ENCODE measurements around the gene UAP1L1.

Gene UAP1L1

DNA sequence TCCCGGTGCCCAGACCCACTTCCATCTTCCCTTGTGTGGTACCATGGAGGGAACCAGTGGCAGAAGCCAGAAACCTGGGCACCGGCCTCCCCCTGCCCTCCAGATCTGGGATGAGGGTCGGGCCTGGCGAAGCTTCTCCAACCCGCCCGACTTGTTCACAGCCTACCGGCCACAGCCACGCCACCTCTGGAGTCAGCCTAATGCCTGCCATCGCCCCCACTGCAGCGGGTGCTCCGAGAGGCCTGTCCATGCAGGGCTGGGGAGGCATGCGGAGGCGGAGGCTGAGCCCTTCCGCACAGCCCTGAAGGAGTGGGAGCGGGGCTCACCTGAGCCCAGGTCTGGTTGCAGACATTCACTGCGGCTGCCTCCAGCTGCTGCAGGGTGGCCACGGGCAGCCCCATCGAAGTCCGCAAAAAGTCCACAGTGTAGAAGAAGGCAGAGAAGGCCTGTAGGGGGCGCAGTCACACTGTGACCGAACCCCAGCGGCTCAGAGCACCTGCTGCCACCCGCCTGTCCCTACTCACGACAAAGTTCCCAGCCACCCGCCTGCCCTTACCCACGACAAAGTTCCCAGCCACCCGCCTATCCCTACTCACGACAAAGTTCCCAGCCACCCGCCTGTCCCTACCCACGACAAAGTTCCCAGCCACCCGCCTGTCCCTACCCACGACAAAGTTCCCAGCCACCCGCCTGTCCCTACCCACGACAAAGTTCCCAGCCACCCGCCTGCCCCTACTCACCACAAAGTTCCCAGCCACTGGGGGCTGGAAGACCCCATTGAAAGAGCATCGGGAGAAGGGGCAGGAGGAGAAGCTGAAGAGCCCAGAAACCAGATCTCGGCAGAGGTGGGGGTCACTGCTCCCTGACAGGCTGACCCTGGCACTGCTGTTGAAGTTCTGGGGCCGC lies 27.5 kb upstream of the UAP1L1 start:
- no peaks in the 10 kb centered on the region for H3K9me3 Mint-ChIP-seq (ENCODE audit: low read depth)
- peaks cover 6% of the 10 kb centered on the region for H3K27me3 Mint-ChIP-seq
- H3K4me1 Mint-ChIP-seq (ENCODE audit: low read depth): peaks cover 7% of the 10 kb centered on the region
- H3K4me3 Mint-ChIP-seq: no peak overlapping the region
- H3K36me3 Mint-ChIP-seq: no peaks in the 10 kb centered on the region
- no peak overlapping the region for H3K27ac Mint-ChIP-seq

DNA sequence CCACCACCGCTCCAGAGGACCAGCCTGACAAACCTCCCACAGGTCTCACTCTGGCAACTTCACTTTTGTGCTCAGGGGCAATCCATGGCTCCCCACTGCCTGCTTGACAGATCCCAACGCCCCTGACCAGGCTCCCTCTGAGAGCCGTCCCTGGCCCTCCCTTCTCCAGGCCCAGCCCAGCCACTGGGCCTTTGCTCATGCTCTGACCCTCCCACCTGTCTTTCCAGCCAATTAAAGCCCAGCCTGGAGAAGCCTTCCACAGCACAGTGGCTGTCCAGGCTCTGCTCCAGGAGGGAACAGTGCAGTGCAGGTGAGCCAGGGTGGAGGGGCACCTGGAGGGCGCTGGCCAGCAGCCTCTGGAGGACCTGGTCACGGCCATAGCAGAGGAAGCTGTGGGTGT lies 26.7 kb upstream of the UAP1L1 start:
- H3K4me1 Mint-ChIP-seq (ENCODE audit: low read depth): peaks cover 3% of the 10 kb centered on the region
- H3K27me3 Mint-ChIP-seq: peaks cover 5% of the 10 kb centered on the region
- H3K4me3 Mint-ChIP-seq: no peak overlapping the region

DNA sequence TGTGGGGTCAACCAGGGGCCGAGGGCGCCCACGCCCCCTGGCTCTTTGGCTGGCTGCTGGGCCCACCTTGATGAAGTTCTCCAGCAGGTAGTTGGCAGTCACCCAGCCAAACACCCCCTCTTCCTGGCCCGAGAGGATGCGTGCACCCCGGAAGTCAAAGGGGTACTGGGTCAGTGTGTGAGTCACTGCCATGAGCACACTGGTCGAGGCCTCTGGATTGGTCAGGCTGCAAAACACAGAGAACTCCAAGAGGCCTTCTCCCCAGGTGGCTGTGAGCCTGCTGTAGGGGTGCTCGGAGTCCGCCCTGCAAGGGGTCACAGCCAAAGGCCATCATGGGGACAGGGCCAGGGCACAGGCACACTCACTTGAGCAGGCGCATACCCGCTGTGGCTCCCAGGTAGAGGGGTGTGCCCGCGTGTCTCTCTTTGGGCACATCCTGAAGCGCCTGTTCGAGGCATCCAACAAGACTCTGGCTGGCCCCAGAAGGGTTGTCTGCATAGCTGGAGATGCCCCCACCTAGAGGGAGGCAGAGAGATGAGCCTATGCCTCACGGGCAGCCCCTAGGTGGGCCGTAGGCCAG lies 26.1 kb upstream of the UAP1L1 start:
- no peaks in the 10 kb centered on the region for H3K36me3 Mint-ChIP-seq
- no peak overlapping the region for H3K27ac Mint-ChIP-seq
- H3K4me1 Mint-ChIP-seq (ENCODE audit: low read depth): peaks cover 3% of the 10 kb centered on the region
- H3K4me3 Mint-ChIP-seq: no peak overlapping the region
- H3K27me3 Mint-ChIP-seq: peaks cover 5% of the 10 kb centered on the region
- no peaks in the 10 kb centered on the region for H3K9me3 Mint-ChIP-seq (ENCODE audit: low read depth)

More for the DNA sequence above, 26.7 kb upstream of the UAP1L1 start:
- Mint-ChIP-seq H3K9me3 (ENCODE audit: low read depth) (no peaks in the 10 kb centered on the region), H3K36me3 (no peaks in the 10 kb centered on the region), H3K27ac (no peak overlapping the region)

DNA sequence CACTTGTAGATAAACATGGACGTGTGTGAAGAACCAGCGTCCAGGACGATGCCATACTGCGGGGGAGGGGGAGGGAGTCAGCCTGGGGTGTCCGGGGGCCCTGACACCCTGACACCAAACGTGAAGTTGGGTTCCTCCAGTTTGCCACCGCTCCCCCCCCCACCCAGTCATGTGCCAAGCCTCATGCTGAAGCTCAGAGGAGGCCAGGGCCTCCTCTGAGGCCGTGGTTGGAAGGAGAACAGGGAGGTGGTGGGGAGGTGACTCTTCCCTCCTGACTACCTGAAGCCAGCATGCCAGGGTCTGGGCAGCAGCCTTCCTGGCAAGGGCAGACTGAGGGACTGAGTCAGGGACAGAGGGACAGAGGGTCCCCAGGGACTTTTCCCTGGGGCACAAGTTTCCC lies 25.0 kb upstream of the UAP1L1 start:
- Mint-ChIP-seq H3K9me3 (ENCODE audit: low read depth) (no peaks in the 10 kb centered on the region), H3K4me3 (no peak overlapping the region), H3K36me3 (no peaks in the 10 kb centered on the region), H3K4me1 (ENCODE audit: low read depth) (no peaks in the 10 kb centered on the region), H3K27me3 (peaks cover 5% of the 10 kb centered on the region), H3K27ac (no peak overlapping the region)

- no peaks in the 10 kb centered on the region for H3K36me3 Mint-ChIP-seq
- no peak overlapping the region for H3K4me3 Mint-ChIP-seq
- H3K9me3 Mint-ChIP-seq (ENCODE audit: low read depth): no peaks in the 10 kb centered on the region
- H3K27me3 Mint-ChIP-seq: peaks cover 5% of the 10 kb centered on the region
- H3K27ac Mint-ChIP-seq: no peak overlapping the region
- H3K4me1 Mint-ChIP-seq (ENCODE audit: low read depth): no peaks in the 10 kb centered on the region
Measured at GRCh38 chr9:137052998-137053943, 24.0 kb upstream of the UAP1L1 start.

DNA sequence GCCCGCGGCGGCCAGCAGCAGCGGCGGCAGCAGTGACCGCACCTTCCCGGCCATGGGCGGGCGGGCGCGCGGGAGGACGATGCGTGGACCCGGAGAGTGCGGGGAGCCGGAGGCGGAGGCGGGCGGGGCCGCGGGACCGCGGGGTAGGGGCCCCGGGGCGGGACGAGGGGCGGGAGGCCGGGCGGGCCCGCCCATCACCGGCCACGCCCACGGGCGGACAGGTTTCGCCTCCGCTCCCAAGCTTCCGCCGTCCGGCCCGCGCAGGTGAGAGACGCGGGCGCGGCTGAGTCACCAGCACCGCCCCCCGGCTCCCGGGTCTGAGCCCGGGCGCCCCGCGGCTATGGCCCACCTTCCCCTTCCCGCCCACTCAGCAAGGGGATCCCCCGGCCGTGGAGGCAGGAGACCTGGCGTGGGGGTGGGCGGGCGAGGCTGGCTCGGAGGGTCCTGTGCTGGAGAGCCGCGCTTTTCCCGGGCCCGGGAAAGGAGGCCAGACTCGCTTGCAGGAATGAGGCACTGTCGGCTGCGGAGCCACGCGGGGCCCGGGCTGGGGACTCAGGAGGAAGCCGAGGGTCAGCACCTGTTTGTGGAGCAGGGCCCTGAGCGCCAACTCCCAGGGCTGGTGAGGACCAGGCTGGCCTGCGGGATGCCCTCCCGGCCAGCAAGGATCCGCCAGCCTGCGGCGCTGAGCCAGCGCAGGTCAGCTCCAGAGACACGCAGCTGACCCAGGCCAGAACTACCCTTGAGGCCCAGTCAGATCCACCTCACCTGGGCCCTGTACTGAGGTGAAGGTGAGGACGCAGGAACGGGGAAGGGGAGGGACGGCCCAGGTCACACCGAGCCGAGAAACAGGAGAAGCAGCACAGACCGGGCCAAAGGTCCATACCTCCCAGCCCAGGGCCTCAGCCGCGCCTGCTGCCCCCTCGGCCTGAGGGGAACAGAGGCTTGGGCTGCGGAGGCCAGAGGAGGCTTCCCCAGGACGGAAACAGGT lies 23.1 kb upstream of the UAP1L1 start, which contains the start of gene ENTPD2:
Gene ENTPD2 (minus strand): TSS at position 118 of the 988 bp plus-strand sequence. CDS start 64 bp downstream, at position 54.
- peaks cover 5% of the 10 kb centered on the region for H3K27me3 Mint-ChIP-seq
- no peak within 1 kb of the TSS for H3K4me3 Mint-ChIP-seq

GRCh38 chr9:137054932-137055384 lies 22.4 kb upstream of the UAP1L1 start:
- H3K27ac Mint-ChIP-seq: no peak overlapping the region
- H3K4me3 Mint-ChIP-seq: no peak overlapping the region
- no peaks in the 10 kb centered on the region for H3K4me1 Mint-ChIP-seq (ENCODE audit: low read depth)
- no peaks in the 10 kb centered on the region for H3K9me3 Mint-ChIP-seq (ENCODE audit: low read depth)
- H3K27me3 Mint-ChIP-seq: peaks cover 2% of the 10 kb centered on the region
- H3K36me3 Mint-ChIP-seq: no peaks in the 10 kb centered on the region

More for the DNA sequence above, 23.1 kb upstream of the UAP1L1 start, which contains the start of gene ENTPD2:
- Mint-ChIP-seq H3K4me1 (ENCODE audit: low read depth) (no peaks in the 10 kb centered on the region), H3K27ac (no peak within 1 kb of the TSS), H3K9me3 (ENCODE audit: low read depth) (no peaks in the 10 kb centered on the region), H3K36me3 (no peaks in the 10 kb centered on the region)

DNA sequence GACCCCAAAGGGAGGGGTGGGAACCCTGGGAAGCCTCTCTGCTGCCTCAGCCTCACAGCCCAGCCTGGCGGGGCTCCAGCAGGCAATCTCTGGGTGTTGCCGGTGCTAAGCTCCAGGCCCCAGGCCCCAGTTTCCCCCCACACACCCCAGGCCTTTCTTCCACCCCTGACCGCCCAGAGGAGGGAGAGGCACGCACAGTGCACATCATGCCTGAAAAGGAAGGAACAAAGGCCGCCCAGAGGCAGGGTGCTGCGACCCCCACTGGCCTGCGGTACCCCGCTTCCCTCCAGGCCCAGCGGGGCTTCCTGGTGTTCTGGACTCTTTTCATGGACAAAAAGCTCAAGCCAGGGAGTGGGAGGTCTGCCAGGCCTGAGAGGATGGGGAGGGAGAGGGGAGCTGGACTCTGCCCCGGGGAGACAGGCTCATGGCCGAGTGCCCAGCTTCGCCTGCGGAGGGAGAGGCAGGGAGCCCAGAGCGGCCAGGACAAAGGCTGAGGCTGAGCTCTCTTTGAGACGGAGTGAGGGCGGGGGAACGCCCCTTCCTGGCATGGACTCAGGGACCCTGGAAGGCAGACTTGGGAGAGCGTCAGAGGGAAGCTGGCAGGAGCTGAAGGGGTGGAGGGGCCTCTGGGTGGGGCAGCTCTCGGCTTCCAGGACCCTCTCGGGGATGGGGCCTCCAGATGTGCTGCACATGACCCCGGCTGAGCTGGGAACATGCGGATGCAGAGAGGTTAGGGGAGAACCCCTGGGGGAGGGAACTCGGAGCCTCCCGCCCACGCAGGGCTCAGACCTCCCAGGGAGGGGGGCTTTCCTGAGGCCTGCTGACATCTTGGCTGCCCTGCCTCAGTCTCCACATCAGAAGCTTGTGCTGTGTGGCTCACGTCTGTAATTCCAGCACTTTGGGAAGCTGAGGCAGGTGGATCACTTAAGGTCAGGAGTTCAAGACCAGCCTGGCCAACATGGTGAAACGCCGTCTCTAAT lies 21.6 kb upstream of the UAP1L1 start:
- Mint-ChIP-seq H3K4me3 (no peak overlapping the region), H3K9me3 (ENCODE audit: low read depth) (no peaks in the 10 kb centered on the region)

GRCh38 chr9:137056739-137057415 lies 20.4 kb upstream of the UAP1L1 start:
- H3K36me3 Mint-ChIP-seq: no peaks in the 10 kb centered on the region
- no peaks in the 10 kb centered on the region for H3K4me1 Mint-ChIP-seq (ENCODE audit: low read depth)
- H3K4me3 Mint-ChIP-seq: no peak overlapping the region
- H3K27ac Mint-ChIP-seq: no peak overlapping the region
- no peaks in the 10 kb centered on the region for H3K9me3 Mint-ChIP-seq (ENCODE audit: low read depth)
- H3K27me3 Mint-ChIP-seq: peaks cover 2% of the 10 kb centered on the region

More for the DNA sequence above, 21.6 kb upstream of the UAP1L1 start:
- H3K27me3 Mint-ChIP-seq: peaks cover 2% of the 10 kb centered on the region
- H3K27ac Mint-ChIP-seq: no peak overlapping the region
- H3K4me1 Mint-ChIP-seq (ENCODE audit: low read depth): no peaks in the 10 kb centered on the region
- H3K36me3 Mint-ChIP-seq: no peaks in the 10 kb centered on the region

DNA sequence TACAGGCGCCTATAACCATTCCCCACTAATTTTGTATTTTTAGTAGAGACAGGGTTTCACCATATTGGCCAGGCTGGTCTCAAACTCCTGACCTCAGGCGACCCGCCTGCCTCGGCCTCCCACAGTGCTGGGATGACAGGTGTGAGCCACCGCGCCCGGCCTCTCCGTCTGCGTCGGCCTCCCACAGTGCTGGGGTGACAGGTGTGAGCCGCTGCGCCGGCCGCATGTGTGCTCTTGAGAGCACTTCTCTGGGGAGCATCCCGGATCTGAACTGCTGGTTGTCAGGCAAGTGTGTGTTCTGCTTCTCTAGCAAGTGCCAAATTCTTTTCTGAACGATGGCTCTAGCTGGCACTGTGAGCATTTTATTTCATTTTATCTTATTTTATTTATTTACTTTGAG lies 19.8 kb upstream of the UAP1L1 start:
- Mint-ChIP-seq H3K36me3 (no peaks in the 10 kb centered on the region), H3K4me1 (ENCODE audit: low read depth) (no peaks in the 10 kb centered on the region), H3K27ac (no peak overlapping the region), H3K9me3 (ENCODE audit: low read depth) (no peaks in the 10 kb centered on the region), H3K27me3 (peaks cover 2% of the 10 kb centered on the region), H3K4me3 (no peak overlapping the region)

DNA sequence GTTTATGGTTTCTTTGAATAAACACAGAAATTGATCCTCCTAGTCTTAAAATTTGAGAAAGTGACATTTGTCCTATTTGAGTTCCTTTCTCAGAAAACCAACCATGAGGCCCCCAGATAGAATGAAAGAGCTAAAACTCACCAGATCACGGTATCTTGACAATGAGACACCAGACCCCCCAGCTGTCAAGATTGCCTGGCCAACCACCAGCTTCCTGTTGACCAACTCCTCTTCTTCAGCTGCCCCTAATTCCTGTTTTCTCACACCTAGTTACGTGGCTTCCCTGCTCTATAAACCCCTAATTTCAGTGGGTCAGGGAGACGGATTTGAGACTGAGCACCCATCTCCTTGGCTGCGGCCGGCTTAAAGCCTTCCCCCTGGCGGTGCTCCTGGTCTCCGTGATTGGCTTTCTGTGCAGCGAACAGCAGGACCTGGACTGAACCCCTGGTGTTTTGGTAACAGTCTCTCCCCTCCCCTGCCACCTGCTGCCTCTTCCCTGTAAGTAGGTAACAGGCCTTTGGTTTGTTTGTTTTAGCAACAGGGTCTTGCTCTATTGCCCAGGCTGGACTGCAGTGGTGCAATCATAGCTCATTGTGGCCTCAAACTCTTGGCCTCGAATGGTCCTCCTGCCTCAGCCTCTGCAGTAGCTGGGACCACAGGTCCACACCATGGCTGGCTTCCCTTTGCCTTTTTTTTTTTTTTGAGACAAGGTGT lies 18.6 kb upstream of the UAP1L1 start:
- Mint-ChIP-seq H3K4me1 (ENCODE audit: low read depth) (no peaks in the 10 kb centered on the region), H3K27me3 (no peaks in the 10 kb centered on the region), H3K27ac (no peak overlapping the region), H3K9me3 (ENCODE audit: low read depth) (no peaks in the 10 kb centered on the region), H3K36me3 (no peaks in the 10 kb centered on the region), H3K4me3 (no peak overlapping the region)

GRCh38 chr9:137062384-137062783 lies 14.9 kb upstream of the UAP1L1 start:
- Mint-ChIP-seq H3K27me3 (no peaks in the 10 kb centered on the region), H3K4me1 (ENCODE audit: low read depth) (no peaks in the 10 kb centered on the region), H3K27ac (no peak overlapping the region), H3K4me3 (no peak overlapping the region), H3K9me3 (ENCODE audit: low read depth) (no peaks in the 10 kb centered on the region), H3K36me3 (no peaks in the 10 kb centered on the region)
